ENCODE measurements around the gene C17orf75.

GRCh38 chr17:32315171-32315570, 26.8 kb downstream of the C17orf75 start:
- no peak for TF ChIP-seq CTCF (IDR thresholded peaks at IDR 0.05 in 8 of 11, conservative IDR thresholded peaks at IDR 0.05 in 3 of 11)
- TF ChIP-seq POLR2A (IDR thresholded peaks at IDR 0.05): no peak

All from spleen (tissue), 7 donors.